HUES64 (cell line): Measurements from ENCODE around the gene ATF1.
"Not testable (repeated sequence)": the region's sequence is repeated elsewhere in the genome, so short reads cannot be mapped to it uniquely, and the experiment has no call there.

Experiments
- H3K27ac ChIP-seq: 2 replicates; pipeline ENCODE4 v1.7.0; 2013; ENCODE audit warnings: low read depth, low read length, inconsistent platforms
- H3K27me3 ChIP-seq: 2 replicates; pipeline ENCODE4 v1.6.1; 2013; ENCODE audit warnings: mild to moderate bottlenecking, low read length; ENCODE audit not compliant: insufficient read depth
- H3K36me3 ChIP-seq: 2 replicates; pipeline ENCODE4 v1.6.1; 2013; ENCODE audit warnings: mild to moderate bottlenecking, low read length; ENCODE audit not compliant: insufficient read depth
- H3K4me1 ChIP-seq: 2 replicates; pipeline ENCODE4 v1.6.1; 2013; ENCODE audit warnings: mild to moderate bottlenecking, low read length, moderate library complexity; ENCODE audit not compliant: insufficient read depth
- H3K4me3 ChIP-seq: 2 replicates; pipeline ENCODE4 v1.5.1; 2013; ENCODE audit warnings: mild to moderate bottlenecking, low read length, moderate library complexity
- H3K9ac ChIP-seq: 2 replicates; pipeline ENCODE4 v1.6.1; 2013; ENCODE audit warnings: mild to moderate bottlenecking, low read depth, low read length
- H3K9me3 ChIP-seq: 2 replicates; pipeline ENCODE4 v1.6.1; 2013; ENCODE audit warnings: low read depth, low read length; ENCODE audit not compliant: insufficient read depth
- WGBS: fragments of 150-250, 120-280 bp; methylation state at CpG from one replicate; pipeline ENCODE4 v1.1.7; 2013; ENCODE audit warnings: missing lambda C conversion rate; 5-methylcytosine and 5-hydroxymethylcytosine counted together

The ATF1 gene

GRCh38 chr12:50868881-50869280 is 105.0 kb downstream of the ATF1 start:
- peaks cover 13% of the 10 kb centered on the region for H3K9me3 ChIP-seq
- H3K27ac ChIP-seq, H3K9ac ChIP-seq, H3K4me1 ChIP-seq, H3K4me3 ChIP-seq, H3K27me3 ChIP-seq, H3K36me3 ChIP-seq: not testable (repeated sequence)
- WGBS: 86% methylated on average over 1 of the region's 2 CpGs
